OCI-LY3 (cell line): ENCODE measurements around the gene TUBA1C.

Experiments used
- H2AFZ ChIP-seq: fragments of 200-600, 300-600 bp; shearing (Covaris generic); 2 replicates; pipeline ENCODE4 v1.6.0; 2014; ENCODE audit warnings: antibody characterized with exemption, low read depth, low read length
- H3K27ac ChIP-seq: fragments of 200-600, 300-600 bp; sonication (generic); 2 replicates; pipeline ENCODE4 v1.5.1; 2014; ENCODE audit warnings: mild to moderate bottlenecking, low read length, moderate library complexity, mixed read lengths
- H3K27me3 ChIP-seq: fragments of 200-600, 300-600 bp; sonication (generic); 2 replicates; pipeline ENCODE4 v1.6.1; 2014; ENCODE audit warnings: low read depth, low read length, mixed read lengths
- H3K36me3 ChIP-seq: fragments of 200-600, 300-600 bp; sonication (generic); replicated peaks from 2 replicates; pipeline ENCODE3; 2014; ENCODE audit warnings: low read depth, low read length, mixed read lengths
- H3K4me1 ChIP-seq: fragments of 300-600, 200-600 bp; sonication (generic); 2 replicates; pipeline ENCODE4 v1.6.1; 2014; ENCODE audit warnings: low read length, mixed read lengths
- H3K4me2 ChIP-seq: fragments of 200-600, 300-600 bp; sonication (generic); 2 replicates; pipeline ENCODE4 v1.6.1; 2014; ENCODE audit warnings: low read length, mixed read lengths
- H3K4me3 ChIP-seq: fragments of 300-600, 200-600 bp; sonication (generic); 2 replicates; pipeline ENCODE4 v1.5.1; 2014; ENCODE audit warnings: antibody characterized with exemption, mild to moderate bottlenecking, low read length, moderate library complexity
- H3K79me2 ChIP-seq: fragments of 300-600, 200-600 bp; shearing (Covaris generic); 2 replicates; pipeline ENCODE4 v1.6.1; 2014; ENCODE audit warnings: mild to moderate bottlenecking, low read length, mixed read lengths
- H3K9ac ChIP-seq: fragments of 300-600, 200-600 bp; shearing (Covaris generic); 2 replicates; pipeline ENCODE4 v1.6.0; 2014; ENCODE audit warnings: mild to moderate bottlenecking, low read length, moderate library complexity
- H3K9me3 ChIP-seq: fragments of 200-600, 300-600 bp; shearing (Covaris generic); 2 replicates; pipeline ENCODE4 v1.6.1; 2014; ENCODE audit warnings: low read length, mixed read lengths; ENCODE audit not compliant: insufficient read depth
- H4K20me1 ChIP-seq: fragments of 200-600, 300-600 bp; sonication (generic); 2 replicates; pipeline ENCODE4 v1.6.1; 2016; ENCODE audit warnings: low read length, mixed read lengths; ENCODE audit not compliant: insufficient read depth
- EZH2phosphoT487 ChIP-seq: fragments of 200-600 bp; shearing (Covaris generic); IDR thresholded peaks from 2 replicates; pipeline ENCODE4 v1.6.1; 2018; ENCODE audit warnings: antibody characterized with exemption, mixed run types, low read depth
- TF ChIP-seq, protein P1 (sequence below): fragments of 200-600, 300-600 bp; sonication (generic); IDR thresholded peaks from 2 replicates; pipeline ENCODE4 v1.5.1; 2014; ENCODE audit warnings: antibody characterized with exemption, low read length, low read depth

Gene TUBA1C

DNA sequence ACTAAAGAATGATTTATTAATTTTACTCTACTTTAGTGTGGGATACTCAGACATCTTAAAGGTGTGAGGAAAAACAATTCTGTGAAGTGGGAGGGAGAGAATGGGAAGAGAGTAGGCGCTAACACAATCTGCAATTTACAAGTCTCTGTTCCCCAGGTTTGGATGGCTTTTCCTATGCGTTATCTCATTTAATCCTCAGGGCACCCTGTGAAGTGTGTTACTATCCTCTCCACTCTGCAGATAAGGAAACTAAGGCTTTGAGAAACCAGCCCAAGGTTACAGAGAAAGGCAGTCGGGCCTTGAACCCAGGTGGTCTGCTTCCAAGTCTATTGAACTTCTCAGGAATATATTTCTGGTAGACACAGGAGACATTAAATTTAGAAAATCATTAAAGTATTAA lies 36.2 kb upstream of the TUBA1C start:
- Histone ChIP-seq H2AFZ (no peak overlapping the region), H3K79me2 (no peaks in the 10 kb centered on the region), H4K20me1 (no peaks in the 10 kb centered on the region), H3K9me3 (no peaks in the 10 kb centered on the region), H3K4me2 (no peak overlapping the region), H3K27me3 (no peaks in the 10 kb centered on the region), H3K4me3 (no peak overlapping the region), H3K36me3 (no peaks in the 10 kb centered on the region), H3K4me1 (peaks cover 10% of the 10 kb centered on the region), H3K9ac (no peak overlapping the region), H3K27ac (no peak overlapping the region)
- TF ChIP-seq, protein P1, sequence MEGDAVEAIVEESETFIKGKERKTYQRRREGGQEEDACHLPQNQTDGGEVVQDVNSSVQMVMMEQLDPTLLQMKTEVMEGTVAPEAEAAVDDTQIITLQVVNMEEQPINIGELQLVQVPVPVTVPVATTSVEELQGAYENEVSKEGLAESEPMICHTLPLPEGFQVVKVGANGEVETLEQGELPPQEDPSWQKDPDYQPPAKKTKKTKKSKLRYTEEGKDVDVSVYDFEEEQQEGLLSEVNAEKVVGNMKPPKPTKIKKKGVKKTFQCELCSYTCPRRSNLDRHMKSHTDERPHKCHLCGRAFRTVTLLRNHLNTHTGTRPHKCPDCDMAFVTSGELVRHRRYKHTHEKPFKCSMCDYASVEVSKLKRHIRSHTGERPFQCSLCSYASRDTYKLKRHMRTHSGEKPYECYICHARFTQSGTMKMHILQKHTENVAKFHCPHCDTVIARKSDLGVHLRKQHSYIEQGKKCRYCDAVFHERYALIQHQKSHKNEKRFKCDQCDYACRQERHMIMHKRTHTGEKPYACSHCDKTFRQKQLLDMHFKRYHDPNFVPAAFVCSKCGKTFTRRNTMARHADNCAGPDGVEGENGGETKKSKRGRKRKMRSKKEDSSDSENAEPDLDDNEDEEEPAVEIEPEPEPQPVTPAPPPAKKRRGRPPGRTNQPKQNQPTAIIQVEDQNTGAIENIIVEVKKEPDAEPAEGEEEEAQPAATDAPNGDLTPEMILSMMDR, result no peak
- TF ChIP-seq EZH2phosphoT487, result no peak

DNA sequence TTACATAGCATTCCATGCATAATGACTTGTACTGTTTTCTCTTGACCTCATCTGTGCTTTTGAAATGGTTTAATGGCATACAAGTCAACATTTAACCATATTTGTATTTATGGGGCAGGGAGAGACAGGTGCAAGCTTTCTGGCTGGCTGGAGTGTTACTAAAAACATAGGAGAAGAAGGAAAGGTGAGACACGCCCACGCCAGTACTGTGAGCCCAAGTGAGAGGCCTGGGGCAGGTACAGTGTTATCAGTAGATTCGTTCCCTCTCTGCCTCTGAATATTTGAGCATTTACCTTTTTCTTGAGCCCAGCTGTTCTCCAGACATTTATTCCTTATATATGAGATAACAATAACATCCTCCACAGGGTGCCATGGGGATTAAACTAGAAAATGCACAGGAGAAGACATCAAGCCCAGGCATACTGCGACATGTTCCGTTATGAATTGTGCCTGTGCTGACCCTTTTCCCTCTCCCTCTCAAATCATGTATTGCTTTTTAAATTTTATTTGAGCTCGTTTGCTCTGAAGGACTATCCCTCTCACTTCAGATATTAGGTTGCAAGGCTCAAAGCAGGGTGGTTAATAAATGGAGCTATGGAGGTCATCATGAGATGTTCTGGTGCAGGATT lies 34.6 kb upstream of the TUBA1C start:
- H3K27ac ChIP-seq, result no peak overlapping the region
- no peak overlapping the region for H3K4me3 ChIP-seq

DNA sequence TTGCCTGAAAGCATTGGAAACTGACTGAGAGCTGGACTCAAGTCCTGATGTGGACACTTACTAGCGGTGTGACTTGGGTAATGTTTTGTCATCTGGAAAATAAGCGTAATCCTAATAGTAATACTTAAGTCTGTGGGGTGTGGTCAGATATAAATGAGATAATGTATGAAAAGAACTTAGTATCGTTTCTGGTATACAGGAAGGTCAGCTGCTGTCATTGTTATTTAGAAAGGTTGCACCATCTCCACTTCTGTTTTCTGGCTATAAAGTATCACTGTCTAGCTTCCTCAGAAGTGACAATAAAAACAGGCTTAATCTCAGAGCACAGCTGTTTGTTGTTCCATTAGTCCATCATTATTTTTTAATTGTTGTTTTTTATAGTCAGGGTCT lies 34.1 kb upstream of the TUBA1C start:
- TF ChIP-seq, protein P1, result no peak
- no peak for TF ChIP-seq EZH2phosphoT487
- Histone ChIP-seq H2AFZ (no peak overlapping the region), H3K4me1 (peaks cover 16% of the 10 kb centered on the region), H3K27me3 (no peaks in the 10 kb centered on the region), H3K4me3 (no peak overlapping the region), H3K79me2 (no peaks in the 10 kb centered on the region), H3K9me3 (no peaks in the 10 kb centered on the region), H3K36me3 (no peaks in the 10 kb centered on the region), H4K20me1 (no peaks in the 10 kb centered on the region), H3K27ac (no peak overlapping the region), H3K9ac (no peak overlapping the region), H3K4me2 (no peak overlapping the region)

More for the DNA sequence above, 34.6 kb upstream of the TUBA1C start:
- Histone ChIP-seq H2AFZ (no peak overlapping the region), H4K20me1 (no peaks in the 10 kb centered on the region), H3K27me3 (no peaks in the 10 kb centered on the region), H3K36me3 (no peaks in the 10 kb centered on the region), H3K9me3 (no peaks in the 10 kb centered on the region), H3K4me2 (no peak overlapping the region), H3K79me2 (no peaks in the 10 kb centered on the region), H3K9ac (no peak overlapping the region), H3K4me1 (peaks cover 16% of the 10 kb centered on the region)
- TF ChIP-seq, protein P1, result no peak
- no peak for TF ChIP-seq EZH2phosphoT487

DNA sequence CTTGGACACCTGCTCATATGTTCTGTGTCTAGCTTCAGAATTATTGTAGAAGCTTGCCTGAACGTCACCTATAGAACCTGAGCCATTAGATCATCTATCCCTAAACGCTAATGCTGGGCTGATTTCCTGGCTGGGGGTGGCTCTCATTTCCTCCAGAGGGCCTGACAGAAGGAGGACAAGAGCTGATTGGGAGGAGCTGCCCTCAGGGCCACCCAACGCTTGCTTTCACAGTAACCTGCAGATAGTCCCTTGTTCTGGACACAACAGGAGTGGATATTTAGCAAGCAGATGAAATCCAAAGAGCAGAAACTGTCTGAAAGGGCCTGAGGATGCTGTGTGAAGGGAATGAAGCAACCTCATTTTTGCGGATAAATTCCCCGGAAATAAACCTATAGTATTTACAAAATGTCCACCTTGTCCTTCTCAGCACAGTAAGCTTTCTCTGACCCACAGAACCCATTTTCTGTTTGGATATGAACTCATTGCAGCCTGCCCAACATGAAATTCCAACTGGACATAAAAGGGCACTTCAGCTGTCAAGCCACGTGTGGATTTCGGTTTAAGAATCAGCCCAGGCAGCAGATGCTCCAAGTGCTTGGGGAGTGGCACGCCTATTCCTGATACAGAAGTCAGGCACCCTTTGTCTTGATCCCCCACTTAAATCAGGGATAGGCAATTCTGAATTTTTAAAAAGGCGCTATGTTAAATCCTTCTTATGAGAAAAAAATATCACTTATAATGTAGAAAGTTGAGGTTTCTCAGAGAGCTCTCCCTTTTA lies 32.8 kb upstream of the TUBA1C start:
- H3K9ac ChIP-seq, result no peak overlapping the region
- no peak overlapping the region for H3K27ac ChIP-seq
- no peaks in the 10 kb centered on the region for H3K9me3 ChIP-seq
- H4K20me1 ChIP-seq, result no peaks in the 10 kb centered on the region
- no peaks in the 10 kb centered on the region for H3K27me3 ChIP-seq
- TF ChIP-seq EZH2phosphoT487, result no peak
- TF ChIP-seq, protein P1, result no peak
- H2AFZ ChIP-seq, result no peak overlapping the region
- H3K36me3 ChIP-seq, result no peaks in the 10 kb centered on the region
- H3K4me1 ChIP-seq, result peaks cover 16% of the 10 kb centered on the region
- no peak overlapping the region for H3K4me2 ChIP-seq
- no peak overlapping the region for H3K4me3 ChIP-seq
- H3K79me2 ChIP-seq, result no peaks in the 10 kb centered on the region
